GM13976 (cell line): ENCODE results near the gene RBMY1D.
"Not testable (repeated sequence)": the region's sequence is repeated elsewhere in the genome, so short reads cannot be mapped to it uniquely, and the experiment has no call there.

Experiments used
- DNase-seq: peaks from one replicate; pipeline ENCODE4 v3.0.0; 2012; ENCODE audit warnings: low spot score
- in situ Hi-C: fragments of 300-500 bp; cut with MboI; formaldehyde crosslinking; loops from one replicate; pipeline ENCODE4 v1.12.0; 2022; ENCODE audit warnings: low sequenced_read_pairs, mixed read lengths, inconsistent platforms; ENCODE audit not compliant: unreplicated experiment
- TF ChIP-seq, protein P1 (sequence below): IDR thresholded peaks from 2 replicates; pipeline ENCODE4 v1.5.1; 2012; ENCODE audit warnings: borderline replicate concordance, mild to moderate bottlenecking; ENCODE audit not compliant: insufficient read depth; ENCODE audit errors: extremely low read depth, missing control alignments, control extremely low read depth

RBMY1D gene

GRCh38 chrY:21894426-21894825, at the start of gene RBMY1D:
RBMY1D (minus strand) TSS chrY:21894526; CDS start chrY:21892513, 2,013 bp downstream.
- DNase-seq, in situ Hi-C loops: not testable (repeated sequence)

DNA sequence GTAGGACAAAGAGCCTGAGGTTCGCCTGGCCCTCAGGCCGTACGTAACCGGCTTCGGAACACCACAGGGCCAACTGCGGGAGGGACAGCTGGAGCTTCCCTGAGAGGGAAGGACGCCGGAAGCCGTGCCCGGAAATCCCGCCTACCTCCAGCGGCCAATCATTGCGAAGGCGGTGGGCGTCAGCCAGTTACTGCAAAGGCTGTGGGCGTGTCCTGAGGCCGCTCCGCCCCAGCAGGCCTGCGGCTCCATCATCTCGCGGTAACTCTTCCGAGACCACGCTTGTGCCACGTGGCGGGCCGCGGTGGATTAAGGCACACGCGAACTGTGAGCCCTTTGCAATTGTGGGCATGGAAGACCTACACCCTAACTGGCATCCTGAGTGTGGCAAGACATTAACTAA, 23.6 kb upstream of the RBMY1D start, which contains the start of gene RBMY1E:
Gene RBMY1E (minus strand): TSS at position 101 of the 400 bp plus-strand sequence. CDS start 1,978 bp downstream, outside the sequence.
- DNase-seq, in situ Hi-C loops: not testable (repeated sequence)

- DNase-seq, in situ Hi-C loops: not testable (repeated sequence)
Measured at GRCh38 chrY:21869407-21870076, 24.8 kb downstream of the RBMY1D start.

GRCh38 chrY:21845481-21845880, 48.8 kb downstream of the RBMY1D start:
- in situ Hi-C loops, result no loop called here
- DNase-seq, result no peak
- TF ChIP-seq, protein P1, sequence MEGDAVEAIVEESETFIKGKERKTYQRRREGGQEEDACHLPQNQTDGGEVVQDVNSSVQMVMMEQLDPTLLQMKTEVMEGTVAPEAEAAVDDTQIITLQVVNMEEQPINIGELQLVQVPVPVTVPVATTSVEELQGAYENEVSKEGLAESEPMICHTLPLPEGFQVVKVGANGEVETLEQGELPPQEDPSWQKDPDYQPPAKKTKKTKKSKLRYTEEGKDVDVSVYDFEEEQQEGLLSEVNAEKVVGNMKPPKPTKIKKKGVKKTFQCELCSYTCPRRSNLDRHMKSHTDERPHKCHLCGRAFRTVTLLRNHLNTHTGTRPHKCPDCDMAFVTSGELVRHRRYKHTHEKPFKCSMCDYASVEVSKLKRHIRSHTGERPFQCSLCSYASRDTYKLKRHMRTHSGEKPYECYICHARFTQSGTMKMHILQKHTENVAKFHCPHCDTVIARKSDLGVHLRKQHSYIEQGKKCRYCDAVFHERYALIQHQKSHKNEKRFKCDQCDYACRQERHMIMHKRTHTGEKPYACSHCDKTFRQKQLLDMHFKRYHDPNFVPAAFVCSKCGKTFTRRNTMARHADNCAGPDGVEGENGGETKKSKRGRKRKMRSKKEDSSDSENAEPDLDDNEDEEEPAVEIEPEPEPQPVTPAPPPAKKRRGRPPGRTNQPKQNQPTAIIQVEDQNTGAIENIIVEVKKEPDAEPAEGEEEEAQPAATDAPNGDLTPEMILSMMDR, result no peak

- TF ChIP-seq, protein P1, result no peak
- in situ Hi-C loops, result no loop called here
Measured at GRCh38 chrY:21842090-21842489, 52.2 kb downstream of the RBMY1D start.

DNA sequence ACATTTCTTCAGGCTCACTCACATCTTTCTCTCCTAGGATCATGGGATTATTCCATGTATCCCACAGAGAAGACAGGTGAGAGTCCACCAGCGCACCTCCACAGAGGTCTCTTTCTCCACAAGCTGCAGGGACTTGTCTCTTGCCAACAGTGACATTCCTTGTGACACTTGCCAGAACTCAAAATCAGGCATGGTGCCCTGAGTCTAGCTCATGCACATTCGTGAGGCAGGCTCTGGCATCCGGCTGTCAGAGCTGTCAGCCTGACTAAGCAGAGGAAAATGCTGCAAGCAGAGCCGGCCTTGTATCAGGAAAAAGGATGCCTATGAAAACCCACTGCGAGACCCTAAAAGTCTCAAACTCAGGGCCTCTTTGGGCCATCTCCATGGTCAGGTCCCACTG, 54.8 kb downstream of the RBMY1D start:
- TF ChIP-seq, protein P1, result no peak
- in situ Hi-C loops, result no loop called here
- DNase-seq, result no peak

More at GRCh38 chrY:21842090-21842489, 52.2 kb downstream of the RBMY1D start:
- no peak for DNase-seq

GRCh38 chrY:21836343-21836742, 58.0 kb downstream of the RBMY1D start:
- no peak for DNase-seq
- TF ChIP-seq, protein P1, result no peak
- in situ Hi-C loops, result no loop called here

GRCh38 chrY:21835052-21835451, 59.3 kb downstream of the RBMY1D start:
- DNase-seq, result no peak
- TF ChIP-seq, protein P1, result no peak
- in situ Hi-C loops, result no loop called here
